Activated CD4-positive, alpha-beta memory T cell treated with anti-CD3 and anti-CD28 coated beads, Interleukin-2, amount 10 ng/mL, durations not matched to agents 7 days and 5 days (primary cell): ENCODE measurements around the gene ZFPL1. TPM values are rescaled to one million over a fixed set of nuclear protein-coding genes. Genes with fewer than 3 reads are reported as not detected.

Source experiments
- CTCF ChIA-PET: fragments of 350-600 bp; sonication (Branson Sonifier 250); formaldehyde crosslinking; loops from one replicate; lab custom pipeline; 2021; ENCODE audit warnings: antibody characterized with exemption, inconsistent platforms; lab: Charles Lee
- POLR2A ChIA-PET: fragments of 350-600 bp; sonication (Branson Sonifier 250); formaldehyde crosslinking; loops from one replicate; lab custom pipeline; 2021; ENCODE audit warnings: antibody characterized with exemption; lab: Charles Lee
- DNase-seq: peaks from one replicate; pipeline ENCODE4 v3.0.0-alpha.2; 2020
- H3K27ac Mint-ChIP-seq: one replicate; pipeline ENCODE4 v1.8.0; 2021; ENCODE audit warnings: mild to moderate bottlenecking, mixed read lengths
- H3K27me3 Mint-ChIP-seq: one replicate; pipeline ENCODE4 v1.8.0; 2021; ENCODE audit warnings: mixed read lengths
- H3K36me3 Mint-ChIP-seq: one replicate; pipeline ENCODE4 v1.8.0; 2021; ENCODE audit warnings: low read depth, mixed read lengths
- H3K4me1 Mint-ChIP-seq: one replicate; pipeline ENCODE4 v1.8.0; 2021; ENCODE audit warnings: mixed read lengths
- H3K4me3 Mint-ChIP-seq: one replicate; pipeline ENCODE4 v1.8.0; 2021; ENCODE audit warnings: mild to moderate bottlenecking, mixed read lengths
- H3K9me3 Mint-ChIP-seq: one replicate; pipeline ENCODE4 v1.8.0; 2021; ENCODE audit warnings: mixed read lengths
- total RNA-seq, 2 experiments: library from RNA; stranded (reverse); gene quantifications; one replicate each; pipeline ENCODE4 v1.2.3, GENCODE V29; 2021

ZFPL1 gene
- total RNA-seq, 2 experiments from 2014 or later: 30.1 to 31.6 TPM

GRCh38 chr11:65119670-65119995 lies 35.6 kb downstream of the ZFPL1 start:
- peak overlapping the region; percentile 27 for H3K4me3 Mint-ChIP-seq
- ChIA-PET POLR2A (interaction anchor here (0.6 to 8.3 kb wide), 8 partner anchors 9 to 341 kb away, joined by 3 to 157 read pairs (median 19); partner anchors contain the start of genes CAPN1, CDCA5, POLA2 and SF1), CTCF (interaction anchor here (3.2 kb wide), 1 partner anchor 8 kb away, joined by 36 read pairs; the partner anchor contains the start of gene TM7SF2)
- H3K36me3 Mint-ChIP-seq: peaks cover 62% of the 10 kb centered on the region
- peaks cover 73% of the 10 kb centered on the region for H3K4me1 Mint-ChIP-seq
- no peak for DNase-seq
- H3K27ac Mint-ChIP-seq: peak overlapping the region; percentile 98
- H3K27me3 Mint-ChIP-seq: no peaks in the 10 kb centered on the region
- no peaks in the 10 kb centered on the region for H3K9me3 Mint-ChIP-seq

GRCh38 chr11:65120831-65121230 lies 36.8 kb downstream of the ZFPL1 start:
- DNase-seq: no peak

GRCh38 chr11:65121447-65121864 lies 37.4 kb downstream of the ZFPL1 start:
- no peaks in the 10 kb centered on the region for H3K27me3 Mint-ChIP-seq
- H3K27ac Mint-ChIP-seq: peak overlapping the region; percentile 98
- H3K4me1 Mint-ChIP-seq: peaks cover 63% of the 10 kb centered on the region
- H3K36me3 Mint-ChIP-seq: peaks cover 73% of the 10 kb centered on the region
- H3K9me3 Mint-ChIP-seq: no peaks in the 10 kb centered on the region
- H3K4me3 Mint-ChIP-seq: peak overlapping the region; percentile 100
- ChIA-PET POLR2A (interaction anchor here (0.8 to 8.3 kb wide), 27 partner anchors 8 to 737 kb away, joined by 3 to 157 read pairs (median 4); partner anchors contain the start of genes ARL2, CAPN1, CDCA5 and DPF2), CTCF (interaction anchor here (0.9 to 3.2 kb wide), 12 partner anchors 10 to 433 kb away, joined by 3 to 36 read pairs (median 4); partner anchors contain the start of genes ARL2, CDC42EP2, CDCA5 and POLA2)
- DNase-seq: peak; percentile 48

More at GRCh38 chr11:65120831-65121230, 36.8 kb downstream of the ZFPL1 start:
- Mint-ChIP-seq H3K4me1 (peaks cover 69% of the 10 kb centered on the region), H3K4me3 (peak overlapping the region; percentile 100), H3K27me3 (no peaks in the 10 kb centered on the region), H3K9me3 (no peaks in the 10 kb centered on the region), H3K36me3 (peaks cover 68% of the 10 kb centered on the region), H3K27ac (peak overlapping the region; percentile 98)
- ChIA-PET POLR2A (interaction anchor here (0.9 to 8.3 kb wide), 13 partner anchors 10 to 343 kb away, joined by 3 to 157 read pairs (median 11); partner anchors contain the start of genes ARL2, CAPN1, CDCA5 and POLA2), CTCF (interaction anchor here (0.6 to 3.2 kb wide), 4 partner anchors 9 to 426 kb away, joined by 3 to 36 read pairs (median 12); partner anchors contain the start of genes ARL2 and TM7SF2)

- H3K4me1 Mint-ChIP-seq: peaks cover 59% of the 10 kb centered on the region
- no peaks in the 10 kb centered on the region for H3K27me3 Mint-ChIP-seq
- peak within 1 kb of the TSS; percentile 98 for H3K27ac Mint-ChIP-seq
- POLR2A ChIA-PET: interaction anchor here (0.8 to 8.3 kb wide), 28 partner anchors 8 to 737 kb away, joined by 3 to 157 read pairs (median 4); partner anchors contain the start of genes ARL2, CAPN1, CDCA5 and DPF2
- DNase-seq: peak; percentile 99
- CTCF ChIA-PET: interaction anchor here (0.9 to 3.2 kb wide), 12 partner anchors 10 to 433 kb away, joined by 3 to 36 read pairs (median 4); partner anchors contain the start of genes ARL2, CDC42EP2, CDCA5 and POLA2
- peak within 1 kb of the TSS; percentile 100 for H3K4me3 Mint-ChIP-seq
- H3K36me3 Mint-ChIP-seq: peaks cover 75% of the 10 kb centered on the region
- H3K9me3 Mint-ChIP-seq: no peaks in the 10 kb centered on the region
Measured at GRCh38 chr11:65121865-65122696, 38.1 kb downstream of the ZFPL1 start, which contains the start of the genes FAU and MRPL49. Gene FAU (minus strand): TSS chr11:65122134. CDS start chr11:65121813, 321 bp downstream. Gene MRPL49 (plus strand): TSS chr11:65122321. CDS start chr11:65122347, 26 bp downstream.

- H3K4me3 Mint-ChIP-seq: peak overlapping the region; percentile 38
- H3K4me1 Mint-ChIP-seq: peaks cover 43% of the 10 kb centered on the region
- CTCF ChIA-PET: interaction anchor here (1.0 to 1.5 kb wide), 2 partner anchors 10 to 12 kb away, joined by 3 to 7 read pairs; partner anchors contain the start of gene SYVN1
- H3K27ac Mint-ChIP-seq: no peak overlapping the region
- peaks cover 69% of the 10 kb centered on the region for H3K36me3 Mint-ChIP-seq
- DNase-seq: no peak
- H3K27me3 Mint-ChIP-seq: no peaks in the 10 kb centered on the region
- POLR2A ChIA-PET: interaction anchor here (8.3 kb wide), 1 partner anchor 9 kb away, joined by 157 read pairs; the partner anchor contains the start of gene SYVN1
- H3K9me3 Mint-ChIP-seq: no peaks in the 10 kb centered on the region
Measured at GRCh38 chr11:65124480-65125196, 40.6 kb downstream of the ZFPL1 start.

- peaks cover 37% of the 10 kb centered on the region for H3K4me1 Mint-ChIP-seq
- CTCF ChIA-PET: interaction anchor here (1.0 to 1.5 kb wide), 2 partner anchors 9 to 13 kb away, joined by 3 to 7 read pairs; partner anchors contain the start of gene SYVN1
- H3K27me3 Mint-ChIP-seq: no peaks in the 10 kb centered on the region
- no peaks in the 10 kb centered on the region for H3K9me3 Mint-ChIP-seq
- POLR2A ChIA-PET: interaction anchor here (0.9 to 8.3 kb wide), 2 partner anchors 8 kb away, joined by 3 to 157 read pairs; partner anchors contain the start of genes SYVN1 and ZNHIT2
- H3K4me3 Mint-ChIP-seq: no peak overlapping the region
- H3K36me3 Mint-ChIP-seq: peaks cover 68% of the 10 kb centered on the region
- H3K27ac Mint-ChIP-seq: no peak overlapping the region
- no peak for DNase-seq
Measured at GRCh38 chr11:65125197-65126056, 41.4 kb downstream of the ZFPL1 start.

- DNase-seq: no peak
- H3K4me1 Mint-ChIP-seq: peaks cover 25% of the 10 kb centered on the region
- no peak overlapping the region for H3K27ac Mint-ChIP-seq
- ChIA-PET POLR2A (interaction anchor here (0.9 to 8.3 kb wide), 2 partner anchors 7 to 9 kb away, joined by 3 to 157 read pairs; partner anchors contain the start of genes SYVN1 and ZNHIT2), CTCF (no interaction called here)
- H3K27me3 Mint-ChIP-seq: no peaks in the 10 kb centered on the region
- peaks cover 64% of the 10 kb centered on the region for H3K36me3 Mint-ChIP-seq
- H3K4me3 Mint-ChIP-seq: no peak overlapping the region
- H3K9me3 Mint-ChIP-seq: no peaks in the 10 kb centered on the region
Measured at GRCh38 chr11:65126624-65127274, 42.7 kb downstream of the ZFPL1 start.

GRCh38 chr11:65127473-65128181 lies 43.6 kb downstream of the ZFPL1 start:
- Mint-ChIP-seq H3K4me1 (peaks cover 25% of the 10 kb centered on the region), H3K27me3 (no peaks in the 10 kb centered on the region), H3K9me3 (no peaks in the 10 kb centered on the region), H3K4me3 (no peak overlapping the region), H3K36me3 (peaks cover 65% of the 10 kb centered on the region), H3K27ac (no peak overlapping the region)
- ChIA-PET POLR2A (interaction anchor here (1.9 to 8.3 kb wide), 2 partner anchors 6 to 10 kb away, joined by 10 to 157 read pairs; partner anchors contain the start of genes SYVN1 and ZNHIT2), CTCF (interaction anchor here (1.2 kb wide), 1 partner anchor 10 kb away, joined by 4 read pairs; the partner anchor contains the start of gene ZNHIT2)
- no peak for DNase-seq

GRCh38 chr11:65128182-65129145 lies 44.4 kb downstream of the ZFPL1 start:
- CTCF ChIA-PET: interaction anchor here (1.2 kb wide), 1 partner anchor 11 kb away, joined by 4 read pairs; the partner anchor contains the start of gene ZNHIT2
- DNase-seq: no peak
- Mint-ChIP-seq H3K27ac (no peak overlapping the region), H3K9me3 (no peaks in the 10 kb centered on the region), H3K4me3 (no peak overlapping the region), H3K27me3 (no peaks in the 10 kb centered on the region), H3K4me1 (peaks cover 27% of the 10 kb centered on the region), H3K36me3 (peaks cover 68% of the 10 kb centered on the region)
- POLR2A ChIA-PET: interaction anchor here (1.9 kb wide), 1 partner anchor 11 kb away, joined by 10 read pairs; the partner anchor contains the start of gene ZNHIT2
